H9 (cell line): ENCODE measurements around the gene NCEH1. TPM values are rescaled to one million over a fixed set of nuclear protein-coding genes. Genes with fewer than 3 reads are reported as not detected.
"Not testable (repeated sequence)": the region's sequence is repeated elsewhere in the genome, so short reads cannot be mapped to it uniquely, and the experiment has no call there.

Source experiments
- DNase-seq: peaks from one replicate; pipeline ENCODE4 v3.0.0-alpha.2; 2017
- H2AFZ ChIP-seq: one replicate; pipeline ENCODE4 v1.6.1; 2013; ENCODE audit warnings: mild to moderate bottlenecking, low read length, control low read depth, moderate library complexity
- H2AK5ac ChIP-seq: 2 replicates; pipeline ENCODE4 v1.6.1; 2013; ENCODE audit warnings: low read length, control low read depth, mixed read lengths; ENCODE audit not compliant: insufficient read length
- H2BK120ac ChIP-seq: one replicate; pipeline ENCODE4 v1.6.1; 2013; ENCODE audit warnings: low read depth, mild to moderate bottlenecking, low read length, control low read depth, inconsistent platforms; ENCODE audit not compliant: poor library complexity, severe bottlenecking
- H2BK12ac ChIP-seq: 2 replicates; pipeline ENCODE4 v1.6.1; 2013; ENCODE audit warnings: low read length, control low read depth, mixed read lengths, low read depth; ENCODE audit not compliant: insufficient read length
- H2BK15ac ChIP-seq: 2 replicates; pipeline ENCODE4 v1.6.1; 2013; ENCODE audit warnings: low read depth, low read length, control low read depth
- H2BK20ac ChIP-seq: one replicate; pipeline ENCODE4 v1.6.1; 2013; ENCODE audit warnings: low read depth, mild to moderate bottlenecking, low read length, control low read depth, inconsistent platforms; ENCODE audit not compliant: poor library complexity, severe bottlenecking
- H2BK5ac ChIP-seq: 2 replicates; pipeline ENCODE4 v1.6.1; 2013; ENCODE audit warnings: low read length, control low read depth, mixed read lengths; ENCODE audit not compliant: insufficient read length
- H3K14ac ChIP-seq: 2 replicates; pipeline ENCODE4 v1.6.1; 2013; ENCODE audit warnings: low read length, control low read depth; ENCODE audit not compliant: insufficient read depth
- H3K18ac ChIP-seq: 2 replicates; pipeline ENCODE4 v1.6.1; 2013; ENCODE audit warnings: low read depth, mild to moderate bottlenecking, mixed read lengths, low read length, control low read depth; ENCODE audit not compliant: insufficient read length
- H3K23ac ChIP-seq: 2 replicates; pipeline ENCODE4 v1.6.1; 2013; ENCODE audit warnings: low read length, control low read depth, mixed read lengths, low read depth; ENCODE audit not compliant: insufficient read length
- H3K23me2 ChIP-seq: 2 replicates; pipeline ENCODE4 v1.6.1; 2013; ENCODE audit warnings: low read depth, mild to moderate bottlenecking, mixed read lengths, low read length, control low read depth; ENCODE audit not compliant: insufficient read length, poor library complexity, severe bottlenecking
- H3K27ac ChIP-seq: 2 replicates; pipeline ENCODE4 v1.5.1; 2013; ENCODE audit warnings: low read length, control low read depth, mixed read lengths, low read depth; ENCODE audit not compliant: insufficient read length
- H3K27me3 ChIP-seq: 2 replicates; pipeline ENCODE4 v1.6.1; 2013; ENCODE audit warnings: low read length, control low read depth, inconsistent platforms; ENCODE audit not compliant: insufficient read depth
- H3K4ac ChIP-seq: 2 replicates; pipeline ENCODE4 v1.6.1; 2013; ENCODE audit warnings: low read depth, mild to moderate bottlenecking, control low read depth, inconsistent platforms, low read length, moderate library complexity
- H3K4me1 ChIP-seq: 2 replicates; pipeline ENCODE4 v1.6.1; 2013; ENCODE audit warnings: low read length, control low read depth, inconsistent platforms; ENCODE audit not compliant: insufficient read depth
- H3K4me2 ChIP-seq: 2 replicates; pipeline ENCODE4 v1.6.1; 2013; ENCODE audit warnings: low read length, control low read depth, mixed read lengths; ENCODE audit not compliant: insufficient read length, insufficient read depth
- H3K56ac ChIP-seq: 2 replicates; pipeline ENCODE4 v1.6.1; 2013; ENCODE audit warnings: low read depth, mild to moderate bottlenecking, mixed read lengths, low read length, control low read depth; ENCODE audit not compliant: insufficient read length
- H3K79me1 ChIP-seq: 2 replicates; pipeline ENCODE4 v1.6.1; 2013; ENCODE audit warnings: low read depth, mild to moderate bottlenecking, moderate library complexity, low read length, control low read depth, inconsistent platforms; ENCODE audit not compliant: insufficient read depth, poor library complexity, severe bottlenecking
- H3K79me2 ChIP-seq: 2 replicates; pipeline ENCODE4 v1.6.1; 2013; ENCODE audit warnings: low read length, control low read depth, inconsistent platforms; ENCODE audit not compliant: insufficient read depth
- H3K9ac ChIP-seq: 2 replicates; pipeline ENCODE4 v1.6.1; 2013; ENCODE audit warnings: low read length, control low read depth, mixed read lengths; ENCODE audit not compliant: insufficient read length; ENCODE audit errors: extremely low read depth
- H3K9me3 ChIP-seq: one replicate; pipeline ENCODE4 v1.6.1; 2013; ENCODE audit warnings: low read depth, low read length, inconsistent platforms; ENCODE audit not compliant: control insufficient read depth
- H3T11ph ChIP-seq: one replicate; pipeline ENCODE4 v1.6.1; 2013; ENCODE audit warnings: mild to moderate bottlenecking, low read length, control low read depth, inconsistent platforms
- H4K20me1 ChIP-seq: one replicate; pipeline ENCODE4 v1.6.1; 2013; ENCODE audit not compliant: control insufficient read depth, insufficient read length, insufficient read depth
- H4K5ac ChIP-seq: 2 replicates; pipeline ENCODE4 v1.6.1; 2013; ENCODE audit warnings: low read depth, mild to moderate bottlenecking, mixed read lengths, low read length, control low read depth; ENCODE audit not compliant: insufficient read length
- H4K8ac ChIP-seq: replicated peaks from 2 replicates; pipeline ENCODE4 v1.6.1; 2013; ENCODE audit warnings: low read length, control low read depth, mixed read lengths, low read depth; ENCODE audit not compliant: insufficient read length
- H4K91ac ChIP-seq: 2 replicates; pipeline ENCODE4 v1.6.1; 2013; ENCODE audit warnings: low read depth, mild to moderate bottlenecking, moderate library complexity, mixed read lengths, low read length, control low read depth; ENCODE audit not compliant: insufficient read length
- H3K27ac Mint-ChIP-seq, 3 experiments: 2 replicates in 2 of 3; 3 replicates in 1 of 3; pipeline ENCODE4 v1.8.0; 2020 to 2021; ENCODE audit warnings: mixed read lengths in 3 of 3, mild to moderate bottlenecking in 1 of 3, moderate library complexity in 1 of 3
- H3K27me3 Mint-ChIP-seq: 2 replicates; pipeline ENCODE4 v1.8.0; 2021; ENCODE audit warnings: low read depth, mild to moderate bottlenecking, moderate library complexity, mixed read lengths
- H3K36me3 Mint-ChIP-seq, 3 experiments: 2 replicates in 2 of 3; 3 replicates in 1 of 3; pipeline ENCODE4 v1.8.0; 2020 to 2021; ENCODE audit warnings: low read depth in 3 of 3, mixed read lengths in 3 of 3; ENCODE audit not compliant: insufficient read depth in 1 of 3
- H3K4me1 Mint-ChIP-seq, 2 experiments: 2 replicates each; pipeline ENCODE4 v1.8.0; 2020; ENCODE audit warnings: mixed read lengths in 2 of 2
- H3K4me3 Mint-ChIP-seq, 2 experiments: 2 replicates in 1 of 2; 3 replicates in 1 of 2; pipeline ENCODE4 v1.8.0; 2020 to 2021; ENCODE audit warnings: mild to moderate bottlenecking in 2 of 2, mixed read lengths in 2 of 2, moderate library complexity in 1 of 2
- H3K9me3 Mint-ChIP-seq, 2 experiments: 2 replicates in 1 of 2; 3 replicates in 1 of 2; pipeline ENCODE4 v1.8.0; 2020; ENCODE audit warnings: mild to moderate bottlenecking in 2 of 2, mixed read lengths in 2 of 2, moderate library complexity in 1 of 2
- CTCF ChIP-seq: fragments of 200-600 bp; sonication (generic); conservative IDR thresholded peaks from 3 replicates; pipeline ENCODE4 v1.8.0; 2021; ENCODE audit warnings: antibody characterized with exemption, mild to moderate bottlenecking
- WGBS: extraction: QIAGEN DNeasy Blood & Tissue Kit; methylation state at CpG from one replicate; pipeline ENCODE4 v1.1.7; 2013; ENCODE audit warnings: missing lambda C conversion rate, low lambda C conversion rate, mixed read lengths; ENCODE audit not compliant: insufficient read length; ENCODE audit errors: extremely low coverage; 5-methylcytosine and 5-hydroxymethylcytosine counted together
- long read RNA-seq: library from polyadenylated mRNA; unstranded; transcript quantifications from one replicate; pipeline ENCODE4 v2.0.0, GENCODE V29; 2020
- total RNA-seq: library from RNA; stranded (reverse); gene quantifications from 2 replicates; pipeline ENCODE4 v1.2.1, GENCODE V29; 2021

NCEH1 gene
- 2.3 and 3.5 TPM in 2 replicates for total RNA-seq
- long read RNA-seq, full-length matches to known transcripts: 10 of 16 reads
- long read RNA-seq, partial matches to known transcripts: 0 of 16 reads
- long read RNA-seq, other reads (novel, unspliced or antisense): 6 of 16 reads

DNA sequence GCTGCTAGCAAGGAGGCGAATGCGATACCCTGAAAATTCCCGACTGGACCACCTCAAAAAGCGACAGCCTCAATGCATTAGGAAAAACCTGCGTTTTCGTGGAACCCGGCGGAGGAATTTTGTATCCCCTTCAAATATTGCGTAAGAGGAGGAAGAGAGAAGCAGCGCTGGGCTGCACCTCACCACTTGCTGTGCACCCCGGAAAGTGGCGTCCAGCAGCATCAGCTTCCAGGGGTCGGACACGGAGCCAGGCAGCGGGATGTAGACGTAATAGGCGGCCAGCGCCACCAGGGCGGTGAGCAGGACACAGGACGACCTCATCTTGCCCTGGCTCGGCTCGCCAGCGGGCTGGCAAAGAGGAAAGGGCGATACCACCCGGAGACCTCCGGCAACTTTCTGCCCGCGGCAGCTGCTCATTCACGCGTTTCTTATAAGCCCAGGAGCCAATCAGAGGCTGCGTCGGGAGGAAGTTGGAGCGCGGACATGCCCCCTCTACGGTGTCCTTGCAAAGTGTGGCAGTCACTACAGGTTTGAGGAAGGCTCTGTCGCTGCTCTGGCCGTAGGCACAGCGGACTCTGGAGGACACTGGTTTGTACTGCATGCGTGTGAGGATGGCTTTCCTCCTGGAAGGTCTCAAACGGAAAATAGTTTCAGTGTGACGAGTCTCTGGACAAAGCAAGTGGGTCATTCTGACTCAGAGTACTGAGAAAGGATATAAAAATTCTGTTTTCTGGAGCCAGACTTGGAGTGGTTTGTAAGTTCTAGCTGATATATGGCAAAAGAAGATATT is at the start of gene NCEH1:
Gene NCEH1, minus strand, starts transcription at position 404 of the 790 bp plus-strand sequence. Its CDS starts 83 bp downstream, at position 321.
- Histone ChIP-seq H4K8ac (no peak within 1 kb of the TSS), H2BK15ac (no peak within 1 kb of the TSS), H3K23me2 (peaks cover 10% of the 10 kb centered on the region), H3K4ac (no peak within 1 kb of the TSS), H3K27ac (no peak within 1 kb of the TSS), H3T11ph (no peak within 1 kb of the TSS), H3K4me2 (peak within 1 kb of the TSS; percentile 90), H3K79me1 (no peaks in the 10 kb centered on the region), H2BK12ac (no peak within 1 kb of the TSS), H4K20me1 (no peaks in the 10 kb centered on the region), H3K23ac (no peak within 1 kb of the TSS), H3K56ac (no peak within 1 kb of the TSS), H3K27me3 (no peaks in the 10 kb centered on the region), H3K4me1 (no peaks in the 10 kb centered on the region), H4K5ac (no peak within 1 kb of the TSS), H2BK5ac (no peak within 1 kb of the TSS), H3K18ac (no peak within 1 kb of the TSS), H3K9ac (peak within 1 kb of the TSS; percentile 32), H3K14ac (0 out of 2 replicates have a peak within 1 kb of the TSS, but pooled peaks have one; percentile 59), H3K9me3 (no peaks in the 10 kb centered on the region), H2AK5ac (no peak within 1 kb of the TSS), H2BK20ac (no peak within 1 kb of the TSS), H2BK120ac (no peak within 1 kb of the TSS), H4K91ac (no peak within 1 kb of the TSS), H2AFZ (peak within 1 kb of the TSS; percentile 81), H3K79me2 (no peaks in the 10 kb centered on the region)
- peak; percentile 97 for DNase-seq
- peak; percentile 79 for TF ChIP-seq CTCF
- WGBS: no CpG with 5 or more reads among the region's 41 CpGs
- Mint-ChIP-seq H3K27me3 (peaks cover 16% of the 10 kb centered on the region), H3K4me3 (peak within 1 kb of the TSS; percentile 94 to 95), H3K27ac (peak within 1 kb of the TSS in 1 of 3 experiments; percentile 68; a peak in 4 of 7 replicates), H3K4me1 (peaks cover 13 to 21% of the 10 kb centered on the region in 2 experiments), H3K9me3 (no peaks in the 10 kb centered on the region), H3K36me3 (no peaks in the 10 kb centered on the region)

- peaks cover 56 to 97% (median 87%) of the 10 kb centered on the region in 3 experiments; a peak in 6 of 7 replicates for H3K36me3 Mint-ChIP-seq
- H3K4ac ChIP-seq, H3K4me3 Mint-ChIP-seq, H2BK20ac ChIP-seq, H4K20me1 ChIP-seq, H3K27ac ChIP-seq, H4K5ac ChIP-seq, H3K27me3 Mint-ChIP-seq, H4K91ac ChIP-seq, H2AFZ ChIP-seq, H2AK5ac ChIP-seq, H2BK15ac ChIP-seq, H3K27ac Mint-ChIP-seq, H3K9ac ChIP-seq, H3K4me2 ChIP-seq, H3T11ph ChIP-seq, H3K27me3 ChIP-seq, H2BK5ac ChIP-seq, H3K4me1 Mint-ChIP-seq, H3K14ac ChIP-seq, H3K56ac ChIP-seq, H3K79me1 ChIP-seq, H3K23me2 ChIP-seq, H3K9me3 ChIP-seq, H3K23ac ChIP-seq, H3K79me2 ChIP-seq, H3K9me3 Mint-ChIP-seq, H2BK12ac ChIP-seq, DNase-seq, H3K4me1 ChIP-seq, H4K8ac ChIP-seq, H2BK120ac ChIP-seq, H3K18ac ChIP-seq: not testable (repeated sequence)
- no CpG with 5 or more reads among the region's 6 CpGs for WGBS
Observed at GRCh38 chr3:172760416-172760815, 49.5 kb upstream of the NCEH1 start.
